ENCODE measurements around the gene RET. TPM values are rescaled to one million over a fixed set of nuclear protein-coding genes. Genes with fewer than 3 reads are reported as not detected.

The RET gene
- total RNA-seq, 4 donors from 2014 or later, result 0.27 to 2.1 (median 0.88) TPM

DNA sequence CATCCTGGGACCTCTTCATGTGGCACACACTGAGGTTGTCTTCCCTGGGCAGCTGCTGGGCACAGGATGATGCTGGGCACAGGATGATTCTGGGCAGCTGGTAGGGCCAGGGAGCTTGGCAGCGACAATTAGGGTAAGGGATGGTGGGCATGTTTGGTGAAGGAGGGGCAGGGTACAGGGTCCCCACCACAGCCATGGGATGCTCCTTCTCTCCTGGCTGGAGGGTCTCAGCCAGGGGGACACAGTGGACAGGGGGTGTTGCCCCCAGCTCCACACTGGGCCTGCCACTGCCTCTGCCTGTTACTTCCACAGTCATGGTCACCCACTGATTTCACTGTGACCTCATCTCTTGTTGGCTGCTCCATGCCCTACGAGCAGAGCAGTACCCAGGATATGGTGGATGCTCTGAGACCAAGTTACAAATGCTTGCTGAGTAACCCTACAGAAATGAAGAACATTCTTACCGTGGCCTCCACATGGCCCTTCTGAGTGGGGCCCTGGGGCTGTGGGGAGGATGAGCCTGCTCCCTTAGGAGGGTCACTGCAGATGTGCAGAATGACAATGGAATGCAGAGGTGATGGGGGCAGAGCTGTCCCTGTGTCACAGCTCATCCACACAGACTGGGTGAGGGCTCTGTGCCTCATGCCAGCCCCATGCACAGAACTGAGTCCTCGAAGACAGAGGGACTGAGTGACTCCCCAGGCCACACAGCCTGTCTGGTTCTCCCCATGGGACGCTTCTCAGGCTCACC is 28.4 kb upstream of the RET start:
- WGBS, 2 donors, result 70 to 81% methylated on average over 4 to 5 of the region's 5 CpGs
- TF ChIP-seq POLR2A (IDR thresholded peaks at IDR 0.05), result no peak
- TF ChIP-seq, protein P1, sequence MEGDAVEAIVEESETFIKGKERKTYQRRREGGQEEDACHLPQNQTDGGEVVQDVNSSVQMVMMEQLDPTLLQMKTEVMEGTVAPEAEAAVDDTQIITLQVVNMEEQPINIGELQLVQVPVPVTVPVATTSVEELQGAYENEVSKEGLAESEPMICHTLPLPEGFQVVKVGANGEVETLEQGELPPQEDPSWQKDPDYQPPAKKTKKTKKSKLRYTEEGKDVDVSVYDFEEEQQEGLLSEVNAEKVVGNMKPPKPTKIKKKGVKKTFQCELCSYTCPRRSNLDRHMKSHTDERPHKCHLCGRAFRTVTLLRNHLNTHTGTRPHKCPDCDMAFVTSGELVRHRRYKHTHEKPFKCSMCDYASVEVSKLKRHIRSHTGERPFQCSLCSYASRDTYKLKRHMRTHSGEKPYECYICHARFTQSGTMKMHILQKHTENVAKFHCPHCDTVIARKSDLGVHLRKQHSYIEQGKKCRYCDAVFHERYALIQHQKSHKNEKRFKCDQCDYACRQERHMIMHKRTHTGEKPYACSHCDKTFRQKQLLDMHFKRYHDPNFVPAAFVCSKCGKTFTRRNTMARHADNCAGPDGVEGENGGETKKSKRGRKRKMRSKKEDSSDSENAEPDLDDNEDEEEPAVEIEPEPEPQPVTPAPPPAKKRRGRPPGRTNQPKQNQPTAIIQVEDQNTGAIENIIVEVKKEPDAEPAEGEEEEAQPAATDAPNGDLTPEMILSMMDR (IDR thresholded peaks at IDR 0.05), result no peak
- Histone ChIP-seq H3K27ac (no peak overlapping the region), H3K4me1 (no peaks in the 10 kb centered on the region), H3K9me3 (no peaks in the 10 kb centered on the region), H3K4me3 (replicated peaks in 1 of 3) (no peak overlapping the region), H3K27me3 (no peaks in the 10 kb centered on the region), H3K36me3 (no peaks in the 10 kb centered on the region)
- DNase-seq, result no peak
- intact Hi-C loops (cut with DNase I), result no loop called here

GRCh38 chr10:43049081-43049551 is 27.8 kb upstream of the RET start:
- Histone ChIP-seq H3K27me3 (no peaks in the 10 kb centered on the region), H3K4me3 (replicated peaks in 1 of 3) (no peak overlapping the region), H3K9me3 (no peaks in the 10 kb centered on the region), H3K36me3 (no peaks in the 10 kb centered on the region), H3K4me1 (no peaks in the 10 kb centered on the region), H3K27ac (no peak overlapping the region)
- TF ChIP-seq, protein P1 (IDR thresholded peaks at IDR 0.05), result no peak
- TF ChIP-seq POLR2A (IDR thresholded peaks at IDR 0.05), result no peak
- intact Hi-C loops (cut with DNase I), result no loop called here
- 73 to 81% methylated on average over 6 to 10 of the region's 10 CpGs for WGBS, 2 donors
- no peak for DNase-seq

DNA sequence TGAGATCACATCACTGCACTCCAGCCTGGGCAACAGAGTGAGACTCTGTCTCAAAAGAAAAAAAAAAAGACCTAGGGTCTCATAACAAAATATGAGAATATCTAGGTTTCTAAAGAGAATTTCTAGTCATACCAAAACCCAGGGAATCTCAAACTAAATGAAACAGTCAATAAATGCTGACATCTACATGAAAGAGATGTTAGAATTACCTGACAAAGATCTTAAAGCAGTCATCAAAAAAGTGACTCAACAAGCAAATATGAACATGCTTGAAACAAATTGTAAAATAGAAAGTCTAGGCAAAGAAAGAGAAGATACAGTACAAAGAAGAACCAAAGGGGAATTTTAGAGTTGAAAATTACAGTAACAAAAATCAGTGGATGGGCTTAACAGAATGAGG is 26.9 kb upstream of the RET start:
- DNase-seq, result no peak
- intact Hi-C loops (cut with DNase I), result no loop called here
- no peaks in the 10 kb centered on the region for H3K27me3 ChIP-seq
- no peak overlapping the region for H3K27ac ChIP-seq
- H3K4me1 ChIP-seq, result no peaks in the 10 kb centered on the region
- no peaks in the 10 kb centered on the region for H3K9me3 ChIP-seq
- no peaks in the 10 kb centered on the region for H3K36me3 ChIP-seq
- no peak overlapping the region for H3K4me3 ChIP-seq (replicated peaks in 1 of 3)
- TF ChIP-seq, protein P1 (IDR thresholded peaks at IDR 0.05), result no peak
- TF ChIP-seq POLR2A (IDR thresholded peaks at IDR 0.05), result no peak

- Histone ChIP-seq H3K9me3 (no peaks in the 10 kb centered on the region), H3K36me3 (no peaks in the 10 kb centered on the region), H3K4me1 (peaks cover 0 to 11% of the 10 kb centered on the region in 2 donors), H3K27me3 (no peaks in the 10 kb centered on the region), H3K27ac (no peak overlapping the region), H3K4me3 (replicated peaks in 1 of 3) (no peak overlapping the region)
- WGBS, 2 donors, result 70 to 77% methylated on average over 8 of the region's 8 CpGs
- intact Hi-C loops (cut with DNase I), result no loop called here
- no peak for DNase-seq
- TF ChIP-seq, protein P1 (IDR thresholded peaks at IDR 0.05), result no peak
- no peak for TF ChIP-seq POLR2A (IDR thresholded peaks at IDR 0.05)
Observed at GRCh38 chr10:43053825-43054224, 23.0 kb upstream of the RET start.

- Histone ChIP-seq H3K27ac (no peak overlapping the region), H3K4me3 (replicated peaks in 1 of 3) (no peak overlapping the region), H3K36me3 (no peaks in the 10 kb centered on the region), H3K4me1 (peaks cover 0 to 11% of the 10 kb centered on the region in 2 donors), H3K9me3 (no peaks in the 10 kb centered on the region), H3K27me3 (no peaks in the 10 kb centered on the region)
- TF ChIP-seq, protein P1 (IDR thresholded peaks at IDR 0.05), result no peak
- no peak for TF ChIP-seq POLR2A (IDR thresholded peaks at IDR 0.05)
- no peak for DNase-seq
- WGBS, 2 donors, result 74 to 77% methylated on average over 3 of the region's 3 CpGs
- intact Hi-C loops (cut with DNase I), result no loop called here
Observed at GRCh38 chr10:43054593-43054992, 22.3 kb upstream of the RET start.

Data from thyroid gland (tissue), 4 donors.